Measurements from ENCODE around the gene PKP4.

PKP4 gene

DNA sequence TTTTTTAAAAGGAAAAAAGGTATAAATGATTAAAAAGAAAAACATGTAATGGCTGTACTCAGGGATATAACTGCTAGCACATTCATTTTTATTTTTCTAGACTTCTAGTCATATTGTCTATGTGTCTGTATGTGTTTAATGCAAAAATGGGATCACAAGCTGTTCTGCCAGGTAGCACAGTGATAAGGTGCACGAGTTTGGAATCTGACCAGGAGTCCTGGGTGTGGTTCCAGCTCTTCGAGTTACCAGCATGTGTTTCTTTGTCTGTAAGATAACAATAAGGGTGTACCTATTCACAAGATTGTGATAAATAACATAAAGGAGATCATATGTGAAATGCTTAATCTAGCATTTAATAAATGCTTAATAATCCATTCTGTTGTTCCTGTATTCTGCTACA lies 145.3 kb downstream of the PKP4 start:
- DNase-seq, result no peak

GRCh38 chr2:158603205-158603604 lies 146.5 kb downstream of the PKP4 start:
- no peak for DNase-seq

DNA sequence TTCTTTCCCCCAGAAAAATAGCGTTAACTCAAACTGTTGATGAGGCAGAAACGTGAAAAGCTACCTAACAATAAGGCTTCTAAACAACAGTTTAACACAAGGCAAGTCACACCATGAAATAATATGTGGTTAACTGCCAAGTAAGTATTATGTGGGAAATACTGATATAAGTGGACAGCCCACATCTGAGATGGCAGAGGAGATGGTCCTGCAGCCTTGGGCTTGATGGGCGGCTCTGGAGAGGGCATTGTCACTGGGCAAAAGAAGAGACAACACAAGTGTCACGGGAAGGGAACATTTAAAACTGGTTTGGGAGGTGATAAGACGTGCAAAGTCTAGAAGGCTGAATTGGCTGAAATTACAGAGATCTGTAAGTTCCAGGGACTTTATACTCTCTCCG lies 147.2 kb downstream of the PKP4 start:
- DNase-seq, result no peak

- DNase-seq, result no peak
Observed at GRCh38 chr2:158610059-158610458, 153.3 kb downstream of the PKP4 start.

DNA sequence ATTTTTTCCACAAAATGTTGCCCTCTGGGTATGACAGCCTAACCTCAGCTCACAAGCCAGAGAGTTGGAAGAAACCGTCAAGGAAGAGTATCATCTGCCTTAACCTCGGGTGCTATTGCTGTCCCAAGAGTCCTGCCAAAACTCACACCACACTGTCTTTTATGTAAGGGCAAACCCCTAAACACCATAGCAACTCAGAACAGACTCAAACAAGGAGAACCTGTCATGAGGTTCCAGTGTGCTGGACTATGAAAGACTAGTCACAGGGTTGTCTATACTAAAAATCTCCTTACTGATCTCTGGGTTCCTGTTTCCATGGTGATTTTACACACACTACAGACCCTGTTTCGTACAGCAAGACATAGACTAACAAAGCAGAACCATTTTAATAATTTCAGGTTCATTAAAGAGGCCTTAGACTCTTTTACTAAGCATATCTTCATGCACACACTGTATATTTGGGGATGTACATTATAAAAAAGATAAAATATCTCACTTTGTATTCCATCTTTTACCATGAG lies 159.8 kb downstream of the PKP4 start:
- no peak for DNase-seq

DNA sequence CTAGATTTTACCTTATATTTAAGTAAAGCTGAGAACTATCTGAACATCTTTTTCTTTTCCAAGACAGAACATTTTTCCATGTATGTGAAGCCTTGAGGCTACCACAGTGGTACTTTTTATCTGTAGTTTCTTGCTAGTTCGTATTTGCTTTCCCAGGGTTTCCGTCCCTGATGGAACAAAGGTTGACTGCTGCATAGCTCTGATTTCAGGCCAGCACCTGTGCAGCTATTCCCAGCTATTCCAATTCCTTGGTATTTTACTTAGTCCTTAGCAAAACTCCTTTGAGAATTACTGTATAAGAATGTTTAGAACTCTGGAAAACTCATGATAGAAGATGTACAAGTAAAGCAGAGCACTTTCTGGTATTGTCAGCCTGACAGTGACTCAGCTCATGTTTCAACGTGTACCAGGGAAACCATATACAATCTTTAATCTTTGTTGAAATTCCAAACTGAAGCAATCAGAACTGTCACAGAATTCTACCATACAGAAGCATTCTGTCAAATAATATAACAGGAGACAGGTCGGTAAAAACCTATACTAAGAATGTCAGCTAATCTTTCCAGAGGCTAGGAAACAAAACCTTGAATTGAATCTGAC lies 162.2 kb downstream of the PKP4 start:
- DNase-seq, result no peak

- DNase-seq, result no peak
Observed at GRCh38 chr2:158619496-158619895, 162.7 kb downstream of the PKP4 start.

DNA sequence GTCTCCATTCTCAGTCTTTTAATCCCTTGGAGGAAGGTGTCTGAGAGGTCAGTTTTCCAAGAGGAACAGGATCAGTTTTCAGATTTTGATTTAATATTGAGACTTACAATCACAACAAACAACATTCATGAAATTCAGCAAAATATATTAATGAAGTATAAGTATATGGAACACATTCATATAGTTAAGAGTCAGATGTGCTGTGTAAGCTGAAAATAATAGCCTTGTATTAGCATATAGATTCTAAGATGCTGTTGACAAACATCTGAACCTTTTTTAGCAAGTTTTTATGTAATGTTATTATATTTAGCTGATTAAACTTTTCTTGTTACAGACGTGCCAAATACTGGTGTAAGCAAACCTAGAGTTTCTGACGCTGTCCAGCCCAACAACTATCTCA lies 163.9 kb downstream of the PKP4 start:
- DNase-seq, result no peak

DNA sequence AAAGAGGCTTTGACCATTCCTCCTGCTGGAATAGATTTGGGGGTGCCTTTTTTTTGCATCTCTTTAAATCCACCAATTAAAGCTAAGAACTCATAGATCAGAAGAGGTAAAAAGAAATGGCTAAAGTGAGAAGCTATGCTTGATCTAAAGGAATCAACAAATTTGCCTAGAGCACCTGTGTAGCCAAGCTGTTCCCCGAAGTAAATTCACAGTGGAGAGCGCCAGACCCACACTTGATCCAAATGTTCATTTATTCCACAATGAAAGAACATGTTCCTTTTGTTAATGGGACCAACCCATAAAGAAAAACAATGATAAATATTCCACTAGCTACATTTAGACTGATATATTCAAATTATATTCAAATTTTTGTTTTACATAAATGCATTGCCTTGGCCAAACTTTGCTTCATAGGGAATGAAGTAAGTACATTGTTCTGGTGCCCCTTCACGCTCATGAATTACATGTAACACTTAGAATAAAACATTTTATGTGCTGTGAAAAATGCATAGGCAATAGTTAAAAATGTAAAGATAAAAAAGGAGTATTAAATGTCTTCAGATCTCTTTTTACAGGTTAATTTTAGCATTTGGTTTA lies 167.4 kb downstream of the PKP4 start:
- no peak for DNase-seq

DNA sequence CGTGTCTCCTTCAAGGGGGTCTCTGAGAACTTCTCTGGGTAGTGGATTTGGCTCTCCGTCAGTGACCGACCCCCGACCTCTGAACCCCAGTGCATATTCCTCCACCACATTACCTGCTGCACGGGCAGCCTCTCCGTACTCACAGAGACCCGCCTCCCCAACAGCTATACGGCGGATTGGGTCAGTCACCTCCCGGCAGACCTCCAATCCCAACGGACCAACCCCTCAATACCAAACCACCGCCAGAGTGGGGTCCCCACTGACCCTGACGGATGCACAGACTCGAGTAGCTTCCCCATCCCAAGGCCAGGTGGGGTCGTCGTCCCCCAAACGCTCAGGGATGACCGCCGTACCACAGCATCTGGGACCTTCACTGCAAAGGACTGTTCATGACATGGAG lies 168.2 kb downstream of the PKP4 start:
- no peak for DNase-seq

DNA sequence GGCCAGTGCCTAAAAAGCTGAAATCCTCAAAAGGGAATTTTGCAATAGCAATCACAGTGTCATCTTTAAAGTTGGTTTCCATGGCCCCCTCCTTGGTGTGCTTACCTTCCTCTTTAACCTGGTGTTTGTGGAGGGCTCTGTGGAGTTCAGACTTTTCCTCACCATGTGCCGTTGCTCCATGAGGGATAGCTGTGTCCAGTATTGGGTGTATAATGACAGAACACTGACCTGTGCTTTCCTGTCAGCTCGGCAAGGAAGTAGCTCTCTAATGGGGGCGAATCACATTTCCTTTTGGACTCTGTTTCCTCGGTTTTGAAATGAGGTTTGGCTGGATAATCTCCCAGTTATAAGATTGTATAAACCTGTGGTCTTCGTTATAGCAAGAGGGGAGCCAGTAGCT lies 172.4 kb downstream of the PKP4 start:
- DNase-seq, result no peak

DNA sequence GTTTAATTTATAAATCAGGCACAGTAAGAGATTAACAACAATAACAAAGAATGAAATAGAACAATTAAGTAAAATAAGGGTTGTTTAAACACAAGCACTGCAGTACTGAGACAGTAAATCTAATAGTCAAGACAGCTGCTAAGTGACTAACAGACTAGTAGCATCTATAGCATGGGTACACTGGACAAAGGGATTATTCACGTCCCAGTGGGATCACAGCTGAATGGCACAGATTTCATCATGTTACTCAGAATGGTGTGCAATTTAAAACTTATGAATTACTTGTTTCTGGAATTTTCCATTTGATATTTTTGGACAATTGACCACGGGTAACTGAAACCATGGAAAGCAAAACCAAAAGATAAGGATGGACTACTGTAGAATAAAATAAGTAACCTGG lies 176.5 kb downstream of the PKP4 start:
- DNase-seq, result no peak

DNA sequence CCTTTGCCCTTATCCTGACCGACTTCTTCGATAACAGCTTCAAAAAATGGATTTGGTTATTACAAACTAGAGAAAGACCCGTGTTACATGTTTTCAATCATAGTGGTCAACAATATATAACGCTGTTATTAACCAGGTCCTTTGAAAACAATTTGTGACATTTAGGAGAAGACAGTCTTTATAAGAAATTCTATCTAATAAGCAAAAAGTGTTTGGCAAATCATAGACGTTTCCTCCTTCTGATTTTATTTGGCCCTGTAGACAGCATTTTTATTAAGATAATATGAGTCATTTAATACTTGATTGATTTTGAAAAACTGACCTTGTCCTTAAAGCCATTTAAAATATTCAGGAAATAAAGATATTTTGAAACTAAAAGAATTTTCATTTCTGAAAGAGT lies 177.9 kb downstream of the PKP4 start:
- no peak for DNase-seq

- no peak for DNase-seq
Observed at GRCh38 chr2:158635961-158636601, 179.3 kb downstream of the PKP4 start.

DNA sequence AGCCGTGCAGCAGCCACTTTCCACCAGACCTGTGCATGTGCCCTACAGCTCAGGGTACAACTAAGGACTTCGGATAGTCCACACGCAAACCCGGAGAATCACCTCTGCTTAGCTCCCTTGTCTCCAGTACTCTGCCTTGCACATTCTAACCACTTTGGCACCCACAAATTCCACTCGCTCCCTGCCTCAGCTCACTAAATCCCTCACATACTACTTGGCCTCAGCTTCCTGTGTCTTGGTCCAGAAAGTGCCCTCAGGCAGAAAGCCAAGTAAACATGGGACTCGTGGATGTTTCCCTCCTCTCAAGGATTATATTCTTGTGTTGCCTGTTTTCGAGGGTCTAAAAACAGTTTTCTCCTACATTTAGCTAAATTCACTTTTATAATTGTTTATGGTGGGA lies 180.6 kb downstream of the PKP4 start:
- DNase-seq, result no peak

DNA sequence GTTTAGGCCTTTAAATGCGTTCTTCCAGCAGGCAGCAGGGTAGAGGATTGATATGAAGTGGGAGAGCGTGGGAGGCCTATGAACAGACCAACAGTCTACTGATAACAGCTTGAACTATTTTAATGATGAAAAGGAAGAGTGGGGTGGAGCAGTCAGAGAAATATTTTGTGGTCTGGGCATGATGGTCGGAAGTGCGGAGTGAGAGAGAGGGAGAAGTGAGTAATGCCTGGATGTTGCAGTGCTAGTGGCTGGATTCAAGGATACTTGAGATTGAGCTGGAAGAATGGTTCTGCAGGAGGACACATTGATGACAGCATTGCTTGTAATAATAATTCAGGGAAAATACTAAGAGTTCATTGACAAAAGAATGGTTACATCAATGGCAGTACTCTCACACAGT lies 187.4 kb downstream of the PKP4 start:
- DNase-seq, result no peak

DNA sequence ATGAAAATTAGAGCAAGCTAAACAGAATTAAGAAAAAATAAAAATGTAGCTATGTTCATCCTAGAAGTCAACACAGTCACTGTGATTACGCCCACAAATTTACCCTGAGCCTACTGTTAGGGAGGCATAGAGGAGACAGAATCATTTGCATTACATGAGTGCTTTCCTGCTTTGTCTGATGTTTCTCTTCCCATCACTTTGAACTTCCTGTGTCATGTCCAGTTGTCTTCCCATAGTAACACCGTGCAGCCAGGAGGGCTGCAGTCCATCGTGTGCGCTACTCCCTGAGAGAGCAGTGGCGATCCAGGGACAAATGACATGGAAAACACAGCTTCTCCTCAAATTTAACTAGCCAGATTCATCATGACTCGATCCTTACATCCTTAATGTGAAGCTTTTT lies 188.5 kb downstream of the PKP4 start:
- DNase-seq, result no peak

DNA sequence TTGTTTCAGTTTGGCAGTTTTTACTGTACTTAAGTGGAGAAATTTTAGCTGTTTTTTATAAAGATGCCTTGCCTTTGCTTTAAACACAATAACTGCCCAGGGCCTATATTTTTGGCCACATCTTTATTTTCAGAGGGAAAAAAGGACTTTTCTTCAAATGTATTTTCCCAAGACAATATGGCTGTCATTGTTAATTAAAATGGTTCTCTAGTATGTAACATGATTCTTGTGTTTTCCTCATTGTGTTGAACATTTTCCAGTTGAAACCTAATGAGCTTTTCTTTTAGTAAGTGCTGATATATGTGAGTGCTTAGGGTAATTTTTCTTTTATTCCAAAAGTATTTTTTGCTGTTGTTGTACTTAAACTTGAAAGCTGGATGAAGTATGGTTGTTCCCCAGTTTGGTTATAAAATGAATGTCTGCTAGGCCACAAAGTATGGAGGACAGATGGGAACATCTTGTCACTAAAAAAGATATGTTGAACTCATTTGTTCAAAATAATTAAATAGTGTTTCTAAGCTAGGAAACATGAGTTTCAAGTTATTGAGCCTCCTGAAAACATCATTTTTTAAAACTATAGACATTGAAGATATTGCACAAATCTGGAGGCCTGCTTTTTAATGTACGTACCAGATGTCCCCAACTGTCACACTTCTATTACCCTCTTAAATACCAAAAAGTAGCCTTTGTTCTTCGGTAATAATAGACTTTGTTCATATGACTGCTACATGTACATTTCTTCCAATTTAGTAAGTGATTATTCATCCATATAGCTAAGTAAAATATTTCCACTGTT lies 190.9 kb downstream of the PKP4 start:
- DNase-seq, result no peak

DNA sequence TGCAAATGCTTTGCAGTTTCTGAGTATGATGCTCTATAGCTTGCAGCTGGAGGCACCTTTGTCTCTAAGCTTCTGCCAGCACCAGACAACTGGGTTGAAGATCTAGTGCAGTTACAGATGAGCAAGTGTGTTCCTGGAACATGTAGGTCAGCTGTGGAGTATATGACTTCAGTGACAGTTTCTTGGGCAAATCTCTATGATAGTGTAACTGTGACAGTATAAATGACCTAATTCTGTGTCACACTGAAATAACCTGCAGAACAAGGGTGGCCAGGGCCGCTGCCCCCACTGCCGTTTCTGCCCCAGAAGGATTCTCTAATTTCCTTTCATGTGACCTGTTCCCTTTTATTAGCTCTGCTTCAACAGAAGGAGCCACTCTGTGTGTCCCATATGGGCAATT lies 193.1 kb downstream of the PKP4 start:
- DNase-seq, result no peak

DNA sequence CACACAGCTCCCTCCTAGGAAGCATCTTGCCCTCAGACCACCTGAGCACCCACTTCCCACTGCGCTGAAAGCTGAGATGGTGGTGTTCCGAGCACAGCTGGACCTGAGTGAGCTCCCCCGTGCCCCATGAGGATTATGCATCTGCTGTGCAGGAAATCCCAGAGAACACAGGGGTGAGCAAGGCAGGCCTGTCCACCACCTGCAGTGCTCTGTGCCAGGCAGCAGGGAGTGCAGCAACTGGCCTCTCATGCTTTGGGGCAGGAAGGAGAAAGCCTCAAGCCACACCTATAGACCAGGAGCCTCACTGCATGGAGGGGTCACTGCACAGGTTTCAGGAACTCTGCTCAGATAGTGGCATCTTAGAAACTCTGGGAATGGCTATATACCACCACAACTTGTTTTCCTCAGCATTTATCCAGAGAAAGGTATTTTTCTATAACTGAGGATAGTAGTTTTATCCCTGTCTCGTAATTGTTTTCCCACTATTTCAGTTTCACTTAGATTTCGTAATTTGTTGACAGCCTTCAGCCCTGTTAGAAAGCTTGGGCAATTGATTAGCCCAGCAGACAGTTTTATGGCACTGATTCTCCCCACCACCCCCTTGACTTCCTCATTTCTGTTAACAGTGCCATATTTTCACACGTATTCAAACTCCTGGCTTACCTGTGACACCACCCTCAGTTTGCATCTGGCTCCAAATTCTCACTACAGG lies 194.1 kb downstream of the PKP4 start:
- no peak for DNase-seq

DNA sequence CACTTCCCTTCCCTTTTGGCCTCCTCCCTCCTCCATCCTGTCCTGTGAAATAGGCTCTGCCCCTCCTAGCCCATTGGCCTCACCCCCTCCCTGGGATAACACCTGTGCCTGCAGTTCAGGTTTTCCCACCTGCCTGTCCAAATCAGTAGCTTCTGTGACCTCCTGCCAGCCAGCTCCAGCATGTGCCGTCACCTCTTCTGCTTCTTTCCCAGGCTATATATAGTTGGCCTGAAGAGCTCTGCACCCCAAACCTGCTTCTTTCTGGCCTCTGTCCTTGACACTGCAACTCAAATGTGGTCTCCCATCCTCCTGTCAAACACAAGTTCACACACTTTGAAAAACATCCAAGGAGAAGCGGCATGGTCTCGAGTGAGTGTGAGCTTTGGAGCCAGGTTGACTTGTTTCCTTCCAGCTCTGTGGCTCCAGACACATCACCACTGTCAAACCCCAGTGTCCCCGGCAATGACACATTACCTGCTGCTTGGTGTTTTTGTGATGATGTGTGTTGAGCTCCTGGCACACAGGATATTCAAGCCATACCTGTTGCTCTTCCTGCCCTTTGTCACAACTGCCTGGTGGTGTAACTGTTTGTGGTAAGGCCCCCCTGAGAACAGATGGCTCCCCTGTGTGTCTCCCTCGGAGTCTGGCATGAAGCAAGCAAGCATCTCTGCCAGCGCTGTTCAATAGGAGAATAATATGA lies 194.8 kb downstream of the PKP4 start:
- DNase-seq, result no peak

DNA sequence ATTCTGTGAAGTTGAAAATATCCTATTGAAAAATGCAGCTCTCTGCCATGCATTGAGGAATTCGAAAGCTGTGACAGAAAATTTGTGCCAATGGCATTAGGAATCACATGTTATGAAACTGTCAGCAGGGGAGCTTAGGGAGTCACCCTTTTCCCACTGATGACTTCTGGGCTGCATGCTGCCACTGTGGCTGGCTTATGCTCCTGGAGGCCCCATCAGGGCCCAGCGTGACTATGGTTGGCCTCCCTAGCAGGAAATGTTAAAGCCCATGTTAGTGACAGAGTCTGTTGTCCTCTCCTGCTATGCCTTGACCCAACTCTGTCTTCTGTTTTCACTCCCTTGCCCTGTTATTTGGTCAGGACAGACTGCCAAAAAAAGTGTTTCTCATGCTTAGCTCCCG lies 198.9 kb downstream of the PKP4 start:
- no peak for DNase-seq
